ENCODE data around the gene FOXN3. TPM values are rescaled to one million over a fixed set of nuclear protein-coding genes. Genes with fewer than 3 reads are reported as not detected.

FOXN3 gene
- total RNA-seq, 1 donor from 2014 or later: 41.4 TPM

- no peak overlapping the region for H3K27ac Mint-ChIP-seq (ENCODE audit: unreplicated experiment)
- TF ChIP-seq, protein P1, sequence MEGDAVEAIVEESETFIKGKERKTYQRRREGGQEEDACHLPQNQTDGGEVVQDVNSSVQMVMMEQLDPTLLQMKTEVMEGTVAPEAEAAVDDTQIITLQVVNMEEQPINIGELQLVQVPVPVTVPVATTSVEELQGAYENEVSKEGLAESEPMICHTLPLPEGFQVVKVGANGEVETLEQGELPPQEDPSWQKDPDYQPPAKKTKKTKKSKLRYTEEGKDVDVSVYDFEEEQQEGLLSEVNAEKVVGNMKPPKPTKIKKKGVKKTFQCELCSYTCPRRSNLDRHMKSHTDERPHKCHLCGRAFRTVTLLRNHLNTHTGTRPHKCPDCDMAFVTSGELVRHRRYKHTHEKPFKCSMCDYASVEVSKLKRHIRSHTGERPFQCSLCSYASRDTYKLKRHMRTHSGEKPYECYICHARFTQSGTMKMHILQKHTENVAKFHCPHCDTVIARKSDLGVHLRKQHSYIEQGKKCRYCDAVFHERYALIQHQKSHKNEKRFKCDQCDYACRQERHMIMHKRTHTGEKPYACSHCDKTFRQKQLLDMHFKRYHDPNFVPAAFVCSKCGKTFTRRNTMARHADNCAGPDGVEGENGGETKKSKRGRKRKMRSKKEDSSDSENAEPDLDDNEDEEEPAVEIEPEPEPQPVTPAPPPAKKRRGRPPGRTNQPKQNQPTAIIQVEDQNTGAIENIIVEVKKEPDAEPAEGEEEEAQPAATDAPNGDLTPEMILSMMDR (conservative IDR thresholded peaks at IDR 0.05): no peak
- no peaks in the 10 kb centered on the region for H3K27me3 Mint-ChIP-seq (ENCODE audit: low read depth)
- no peak for DNase-seq (ENCODE audit: low read depth, low spot score)
- H3K9me3 Mint-ChIP-seq: no peaks in the 10 kb centered on the region
- peaks cover 11% of the 10 kb centered on the region for H3K4me1 Mint-ChIP-seq
- no peak overlapping the region for H3K4me3 Mint-ChIP-seq
- peaks cover 6% of the 10 kb centered on the region for H3K36me3 Mint-ChIP-seq (ENCODE audit: low read depth)
These were observed 168.5 kb downstream of the FOXN3 start for GRCh38 chr14:89248411-89249064.

DNA sequence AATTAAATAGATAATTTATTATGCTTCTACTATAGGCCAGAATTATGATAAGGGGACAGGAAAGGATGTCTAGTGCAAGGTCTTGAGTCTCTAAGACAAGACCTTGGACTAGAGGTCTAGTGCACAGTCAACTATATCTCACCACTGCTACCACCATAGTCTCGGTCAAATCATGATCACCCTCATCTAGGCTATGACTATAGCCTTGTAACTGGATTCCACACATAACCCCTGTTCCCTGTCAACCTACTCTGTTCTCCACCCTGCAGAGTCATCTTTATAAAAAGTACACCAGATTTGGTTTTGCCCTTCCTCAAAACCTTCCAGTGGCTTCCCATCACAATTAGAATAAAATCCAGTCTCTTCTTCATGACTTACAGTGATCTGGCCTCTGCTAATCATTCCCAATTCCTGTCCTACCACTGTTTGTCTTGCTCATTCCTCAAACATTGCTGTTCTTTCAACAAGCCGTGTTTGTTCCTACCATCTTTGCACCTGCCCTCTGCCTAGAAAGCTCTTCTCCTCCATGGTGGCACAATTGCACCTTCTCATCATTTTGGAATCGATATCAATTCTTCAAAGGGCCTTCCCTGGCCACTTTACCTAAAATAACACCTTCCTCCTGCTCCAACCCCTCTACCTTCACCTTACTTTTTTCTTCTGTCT lies 169.4 kb downstream of the FOXN3 start:
- no peak for DNase-seq (ENCODE audit: low read depth, low spot score)
- Mint-ChIP-seq H3K27ac (ENCODE audit: unreplicated experiment) (no peak overlapping the region), H3K4me1 (peaks cover 19% of the 10 kb centered on the region), H3K4me3 (no peak overlapping the region), H3K9me3 (no peaks in the 10 kb centered on the region), H3K36me3 (ENCODE audit: low read depth) (peaks cover 6% of the 10 kb centered on the region), H3K27me3 (ENCODE audit: low read depth) (no peaks in the 10 kb centered on the region)
- TF ChIP-seq, protein P1 (conservative IDR thresholded peaks at IDR 0.05): no peak

DNA sequence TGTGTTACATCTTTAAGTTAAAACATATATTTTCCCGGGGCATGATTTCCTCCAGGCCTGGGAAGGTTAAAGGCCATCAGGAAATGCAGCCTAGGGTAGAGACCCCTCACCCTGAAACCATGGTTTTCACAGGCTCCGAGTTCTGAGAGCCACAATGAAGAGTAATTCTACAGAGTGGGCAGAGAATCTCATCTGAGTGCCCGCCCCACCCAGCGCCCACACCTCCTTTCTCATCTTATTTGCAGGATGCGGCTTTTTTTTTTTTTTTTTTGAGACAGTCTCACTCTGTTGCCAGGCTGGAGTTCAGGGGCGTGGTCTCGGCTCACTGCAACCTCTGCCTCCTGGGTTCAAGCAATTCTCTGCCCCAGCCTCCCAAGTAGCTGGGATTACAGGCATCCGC lies 170.7 kb downstream of the FOXN3 start:
- no peaks in the 10 kb centered on the region for H3K27me3 Mint-ChIP-seq (ENCODE audit: low read depth)
- TF ChIP-seq, protein P1 (conservative IDR thresholded peaks at IDR 0.05): no peak
- H3K9me3 Mint-ChIP-seq: no peaks in the 10 kb centered on the region

DNA sequence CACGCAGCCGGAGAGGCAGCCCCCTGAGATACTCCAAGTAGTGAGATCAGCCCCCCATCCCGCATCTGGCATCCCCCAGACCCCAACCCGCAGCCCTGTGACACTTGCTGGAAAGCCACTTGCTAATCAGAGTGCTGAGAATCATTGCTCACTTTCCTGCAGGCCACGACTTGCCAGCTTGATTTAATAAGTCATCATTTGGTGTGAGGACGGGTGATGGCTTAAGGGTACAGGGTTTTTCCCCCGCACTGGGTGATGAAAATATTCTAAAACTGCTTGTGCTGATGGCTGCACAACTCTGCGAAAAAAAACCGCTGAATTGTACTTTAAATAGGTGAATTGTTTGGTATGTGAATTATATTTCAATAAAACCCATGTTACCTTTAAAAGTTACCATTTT lies 171.2 kb downstream of the FOXN3 start:
- TF ChIP-seq, protein P1 (conservative IDR thresholded peaks at IDR 0.05): no peak
- no peak overlapping the region for H3K27ac Mint-ChIP-seq (ENCODE audit: unreplicated experiment)
- DNase-seq (ENCODE audit: low read depth, low spot score): no peak
- H3K27me3 Mint-ChIP-seq (ENCODE audit: low read depth): no peaks in the 10 kb centered on the region
- peaks cover 6% of the 10 kb centered on the region for H3K36me3 Mint-ChIP-seq (ENCODE audit: low read depth)
- no peak overlapping the region for H3K4me3 Mint-ChIP-seq
- H3K9me3 Mint-ChIP-seq: no peaks in the 10 kb centered on the region
- H3K4me1 Mint-ChIP-seq: peaks cover 22% of the 10 kb centered on the region

More for the DNA sequence above, 170.7 kb downstream of the FOXN3 start:
- no peak overlapping the region for H3K27ac Mint-ChIP-seq (ENCODE audit: unreplicated experiment)
- peaks cover 22% of the 10 kb centered on the region for H3K4me1 Mint-ChIP-seq
- DNase-seq (ENCODE audit: low read depth, low spot score): no peak
- no peak overlapping the region for H3K4me3 Mint-ChIP-seq
- H3K36me3 Mint-ChIP-seq (ENCODE audit: low read depth): peaks cover 6% of the 10 kb centered on the region

GRCh38 chr14:89244720-89245119 lies 172.3 kb downstream of the FOXN3 start:
- Mint-ChIP-seq H3K9me3 (no peaks in the 10 kb centered on the region), H3K36me3 (ENCODE audit: low read depth) (peaks cover 6% of the 10 kb centered on the region), H3K4me1 (peaks cover 22% of the 10 kb centered on the region), H3K4me3 (no peak overlapping the region), H3K27ac (ENCODE audit: unreplicated experiment) (no peak overlapping the region), H3K27me3 (ENCODE audit: low read depth) (no peaks in the 10 kb centered on the region)
- DNase-seq (ENCODE audit: low read depth, low spot score): no peak
- TF ChIP-seq, protein P1 (conservative IDR thresholded peaks at IDR 0.05): no peak

Data from neural crest cell (in vitro differentiated cells).